SH-SY5Y (cell line): ENCODE results near the gene HOXB6.

Experiments
- GATA2 ChIP-seq: IDR thresholded peaks from 2 replicates; pipeline ENCODE4 v1.6.1; 2011; ENCODE audit warnings: mild to moderate bottlenecking, low read depth, low read length
- GATA3 ChIP-seq: IDR thresholded peaks from 2 replicates; pipeline ENCODE4 v1.6.1; 2011; ENCODE audit warnings: low read depth, mild to moderate bottlenecking, low read length, moderate library complexity

The HOXB6 gene

DNA sequence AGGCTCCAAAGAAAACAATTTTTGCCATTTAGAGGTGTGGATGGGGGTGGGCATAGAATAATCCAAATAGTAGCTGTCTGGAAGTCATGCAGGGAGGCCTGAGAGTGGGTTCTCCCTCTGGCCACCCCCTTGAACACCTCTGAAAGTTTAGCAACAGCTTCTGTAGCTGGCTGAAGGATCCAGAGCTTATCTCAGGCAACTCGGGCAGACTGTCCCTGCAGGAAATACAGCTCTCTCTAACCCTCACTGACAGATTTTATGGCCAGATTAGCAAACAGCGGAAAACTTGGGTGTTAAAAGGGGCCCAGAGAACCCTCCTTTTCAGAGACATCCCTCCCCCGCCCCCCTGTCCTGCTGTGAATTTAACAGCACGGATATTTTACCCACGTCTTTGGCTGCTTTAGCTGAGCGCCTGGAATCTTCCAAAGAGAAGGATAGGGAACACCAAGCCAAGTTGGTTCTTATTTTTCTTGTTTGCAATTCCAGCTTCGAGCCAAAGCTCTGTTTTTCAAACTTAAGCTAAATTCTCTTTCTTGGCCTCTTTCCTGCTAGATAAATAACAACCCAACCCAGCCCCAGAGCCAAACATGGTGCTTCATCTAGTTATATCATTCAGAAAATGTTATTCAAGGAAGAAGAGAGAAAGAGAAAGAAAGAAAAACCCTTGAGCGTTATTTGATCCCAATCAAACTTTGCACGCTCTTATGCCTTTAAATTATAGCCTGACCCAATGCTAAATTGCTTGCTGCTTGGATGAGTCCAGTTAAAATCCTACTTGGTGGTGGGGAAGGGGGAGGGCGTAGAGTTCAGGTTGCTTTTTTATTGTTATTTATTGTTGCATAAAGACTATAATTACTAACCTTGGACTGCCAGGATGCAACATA, 57.6 kb downstream of the HOXB6 start:
- no peak for TF ChIP-seq GATA3
- no peak for TF ChIP-seq GATA2

DNA sequence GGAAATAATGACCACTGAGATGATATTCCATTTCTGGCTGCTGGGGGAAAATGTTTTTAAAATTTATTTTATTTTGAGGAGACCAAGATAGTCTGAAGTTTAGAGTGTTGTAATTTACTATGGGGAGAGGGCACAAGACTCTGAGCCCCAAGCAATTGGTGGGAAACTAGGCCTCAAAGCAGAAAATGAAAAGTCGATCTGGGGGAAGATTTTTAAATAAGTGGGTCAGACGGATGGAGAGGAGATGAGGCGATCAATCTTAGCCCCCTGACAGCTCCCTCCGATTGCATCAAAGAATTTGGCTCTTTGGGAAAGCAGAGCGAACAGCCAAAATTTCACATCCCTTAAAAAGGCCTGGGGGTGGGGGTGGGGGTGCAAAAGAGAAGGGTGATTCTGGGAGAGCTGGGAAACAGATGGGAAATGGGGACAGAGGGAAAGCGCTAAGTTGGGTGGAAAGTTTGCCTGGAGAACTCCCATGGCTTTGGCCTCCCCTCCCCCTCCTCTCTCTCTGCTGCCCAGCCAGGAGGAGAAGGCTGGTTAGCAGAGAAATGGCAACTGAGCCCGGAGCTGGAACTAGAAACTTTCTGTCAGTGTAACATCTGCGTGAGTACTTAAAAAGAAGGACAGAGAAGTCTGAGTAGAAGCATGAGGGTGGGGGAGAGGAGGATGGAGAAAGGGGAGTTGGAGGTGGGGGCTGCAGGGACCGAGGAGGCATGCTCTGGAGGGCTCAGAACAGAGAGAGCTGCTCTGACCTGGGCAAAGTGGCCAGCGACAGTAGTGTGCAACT, 58.5 kb downstream of the HOXB6 start:
- TF ChIP-seq GATA3 (no peak), GATA2 (no peak)
